Right lobe of liver (tissue), 6 donors: ENCODE measurements around the gene MOGAT3. TPM values are rescaled to one million over a fixed set of nuclear protein-coding genes. Genes with fewer than 3 reads are reported as not detected.

ENCODE experiments used
- ATAC-seq, 4 donors: fragments of 200-7000 bp; cut with Tn5 transposase; one replicate each; pipeline ENCODE4 v1.9.1; 2020; ENCODE audit warnings: mild to moderate bottlenecking in 4 of 4, moderate library complexity in 4 of 4
- DNase-seq, 3 donors: peaks; one replicate each; pipeline ENCODE4 v3.0.0-alpha.2; 2020
- H3K27ac ChIP-seq, 3 donors: fragments of 200-600 bp; one replicate each; pipeline ENCODE4 v1.8.0; 2022
- H3K27me3 ChIP-seq, 2 donors: fragments of 200-600 bp; one replicate each; pipeline ENCODE4 v1.8.0; 2022
- H3K36me3 ChIP-seq, 4 donors: fragments of 200-600 bp; sonication (generic) in 1 of 4; one replicate each; pipeline versions ENCODE4 v1.5.1 to v1.8.0; 2017 to 2022; ENCODE audit warnings: control low read depth in 1 of 4
- H3K4me1 ChIP-seq, 4 donors: fragments of 200-600 bp; sonication (generic) in 1 of 4; one replicate each; pipeline versions ENCODE4 v1.5.1 to v1.8.0; 2017 to 2022; ENCODE audit warnings: control low read depth in 1 of 4
- H3K4me3 ChIP-seq, 3 donors: fragments of 200-600 bp; one replicate each; pipeline ENCODE4 v1.8.0; 2022
- H3K9me3 ChIP-seq, 4 donors: fragments of 200-600 bp; sonication (generic) in 1 of 4; one replicate each; pipeline versions ENCODE4 v1.5.1 to v1.8.0; 2017 to 2022; ENCODE audit warnings: control low read depth in 1 of 4
- CTCF ChIP-seq, 4 donors: fragments of 200-600 bp in 3 of 4; fragments of 450-650 bp in 1 of 4; IDR thresholded peaks; one replicate each; pipeline versions ENCODE4 v1.5.1 to v1.8.0; 2016 to 2022; ENCODE audit warnings: antibody characterized with exemption in 4 of 4, mild to moderate bottlenecking in 2 of 4
- POLR2A ChIP-seq: fragments of 450-650 bp; IDR thresholded peaks from one replicate; pipeline ENCODE4 v1.6.1; 2017; ENCODE audit warnings: antibody characterized with exemption, mild to moderate bottlenecking
- WGBS: methylation state at CpG from one replicate; pipeline ENCODE4 v1.1.6; 2018; ENCODE audit warnings: low coverage, low lambda C conversion rate; ENCODE audit not compliant: insufficient coverage; ENCODE audit errors: missing lambda C conversion rate; 5-methylcytosine and 5-hydroxymethylcytosine counted together
- intact Hi-C, 2 donors: fragments of 100-400 bp; cut with DNase I; formaldehyde crosslinking; loops; one replicate each; pipeline versions ENCODE4 v1.11.2 to v1.14.1; 2022
- total RNA-seq, 6 experiments: library from RNA; depleted of rRNA in 2 of 6; stranded (reverse); fragments of >200 nt in 2 of 6; fragmentation: NEBNext Ultra II Directional in 3 of 6; extraction: Animal tissue kit (Norgen Biotek cat#: 25700) in 3 of 6; gene quantifications; one replicate each; pipeline versions ENCODE4 v1.1.0 to v1.2.4, GENCODE V29; 2016 to 2023
- donor health status: DM: no; HTN: yes; CAD: no.
- donor health status: DM: no; HTN: no; CAD: no.
- donor health status: DM: no; HTN: no; CAD: no.
- donor health status: DM: no; HTN: yes; CAD: no.
- donor health status: DM: no; HTN: yes; CAD: no.

MOGAT3 gene
- total RNA-seq, 6 experiments from 2014 or later = 8.4 to 28.6 (median 15.7) TPM

- Histone ChIP-seq H3K36me3 (peaks cover 0 to 10% (median 5%) of the 10 kb centered on the region in 4 donors), H3K27me3 (no peaks in the 10 kb centered on the region), H3K9me3 (no peaks in the 10 kb centered on the region), H3K27ac (peak overlapping the region; percentile 89 to 95 (median 90)), H3K4me1 (peaks cover 0 to 44% (median 7%) of the 10 kb centered on the region in 4 donors), H3K4me3 (peak overlapping the region; percentile 82 to 97 (median 85))
- 0% methylated on average over 6 of the region's 34 CpGs for WGBS
- no peak for TF ChIP-seq POLR2A
- TF ChIP-seq CTCF (IDR thresholded peaks at IDR 0.05) = no peak
- DNase-seq (no peak), ATAC-seq (peak in 1 of 4 donors; percentile 0)
- intact Hi-C loops = no loop called here
These were observed 16.1 kb upstream of the MOGAT3 start for GRCh38 chr7:101216860-101217387.

- DNase-seq = no peak
- Histone ChIP-seq H3K9me3 (no peaks in the 10 kb centered on the region), H3K27me3 (no peaks in the 10 kb centered on the region), H3K27ac (peak overlapping the region; percentile 89 to 95 (median 90)), H3K36me3 (peaks cover 0 to 15% (median 9%) of the 10 kb centered on the region in 4 donors), H3K4me3 (peak overlapping the region; percentile 82 to 97 (median 85)), H3K4me1 (peaks cover 0 to 39% (median 6%) of the 10 kb centered on the region in 4 donors)
- intact Hi-C loops = no loop called here
- WGBS = 47% methylated on average over 15 of the region's 31 CpGs
- TF ChIP-seq POLR2A (no peak), CTCF (IDR thresholded peaks at IDR 0.05) (no peak)
- ATAC-seq = no peak
These were observed 15.4 kb upstream of the MOGAT3 start for GRCh38 chr7:101216001-101216859.

- no peak overlapping the region for H3K27ac ChIP-seq
- H3K27me3 ChIP-seq = no peaks in the 10 kb centered on the region
- DNase-seq = no peak
- H3K4me1 ChIP-seq = peaks cover 0 to 23% (median 0%) of the 10 kb centered on the region in 4 donors
- WGBS = no CpG with 5 or more reads among the region's 8 CpGs
- H3K4me3 ChIP-seq = no peak overlapping the region
- intact Hi-C loops = no loop called here
- no peak for TF ChIP-seq POLR2A
- no peak for TF ChIP-seq CTCF (IDR thresholded peaks at IDR 0.05)
- H3K36me3 ChIP-seq = peaks cover 0 to 47% (median 19%) of the 10 kb centered on the region in 4 donors
- no peaks in the 10 kb centered on the region for H3K9me3 ChIP-seq
- no peak for ATAC-seq
These were observed 11.2 kb upstream of the MOGAT3 start for GRCh38 chr7:101212014-101212413.

GRCh38 chr7:101211501-101211900, 10.7 kb upstream of the MOGAT3 start:
- peak in 1 of 4 donors; percentile 3 for ATAC-seq
- no peak for DNase-seq
- peaks cover 0 to 47% (median 19%) of the 10 kb centered on the region in 4 donors for H3K36me3 ChIP-seq
- H3K9me3 ChIP-seq = no peaks in the 10 kb centered on the region
- TF ChIP-seq POLR2A (no peak), CTCF (IDR thresholded peaks at IDR 0.05) (no peak)
- intact Hi-C loops = no loop called here
- WGBS = 70% methylated on average over 2 of the region's 24 CpGs
- H3K27ac ChIP-seq = no peak overlapping the region
- H3K27me3 ChIP-seq = no peaks in the 10 kb centered on the region
- H3K4me3 ChIP-seq = no peak overlapping the region
- peaks cover 0 to 19% (median 0%) of the 10 kb centered on the region in 4 donors for H3K4me1 ChIP-seq
